Activated CD8-positive, alpha-beta memory T cell treated with anti-CD3 and anti-CD28 coated beads, Interleukin-2, amount 50 U/mL, for 1 hour (primary cell): ENCODE data around the gene GOLGA6C.
"Not testable (repeated sequence)": the region's sequence is repeated elsewhere in the genome, so short reads cannot be mapped to it uniquely, and the experiment has no call there.

Source experiments
- DNase-seq: peaks from one replicate; pipeline ENCODE4 v3.0.0-alpha.2; 2020; ENCODE audit errors: extremely low read depth

GOLGA6C gene, protein sequence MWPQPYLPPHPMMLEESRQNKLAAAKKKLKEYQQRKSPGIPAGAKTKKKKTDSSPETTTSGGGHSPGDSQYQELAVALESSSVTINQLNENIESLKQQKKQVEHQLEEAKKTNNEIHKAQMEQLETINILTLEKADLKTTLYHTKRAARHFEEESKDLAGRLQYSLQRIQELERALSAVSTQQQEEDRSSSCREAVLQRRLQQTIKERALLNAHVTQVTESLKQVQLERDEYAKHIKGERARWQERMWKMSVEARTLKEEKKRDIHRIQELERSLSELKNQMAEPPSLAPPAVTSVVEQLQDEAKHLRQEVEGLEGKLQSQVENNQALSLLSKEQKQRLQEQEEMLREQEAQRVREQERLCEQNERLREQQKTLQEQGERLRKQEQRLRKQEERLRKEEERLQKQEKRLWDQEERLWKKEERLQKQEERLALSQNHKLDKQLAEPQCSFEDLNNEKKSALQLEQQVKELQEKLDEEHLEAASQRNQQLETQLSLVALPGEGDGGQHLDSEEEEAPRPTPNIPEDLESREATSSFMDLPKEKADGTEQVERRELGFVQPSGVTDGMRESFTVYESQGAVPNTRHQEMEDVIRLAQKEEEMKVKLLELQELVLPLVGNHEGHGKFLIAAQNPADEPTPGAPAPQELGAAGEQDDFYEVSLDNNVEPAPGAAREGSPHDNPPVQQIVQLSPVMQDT

DNA sequence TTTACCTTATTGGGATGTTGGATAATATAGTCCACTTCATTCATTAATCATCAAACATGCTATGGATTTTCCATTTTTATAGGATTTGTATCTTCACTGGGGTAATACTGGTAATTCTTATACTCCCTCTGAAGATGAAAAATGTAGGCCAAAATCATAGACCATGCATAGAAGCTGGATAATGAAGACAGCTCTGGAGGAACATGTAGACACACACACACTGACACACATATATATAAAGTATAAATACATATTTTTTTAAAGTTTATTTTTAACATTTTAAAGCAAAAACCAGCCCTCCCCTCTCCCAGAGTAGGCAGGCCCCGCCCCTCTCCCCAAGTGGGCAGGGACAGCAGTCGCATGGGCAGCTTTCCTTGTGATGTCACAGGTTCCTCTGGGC is at the start of gene GOLGA6C:
GOLGA6C (plus strand) TSS at position 301 of the 400 bp plus-strand sequence. CDS start 265 bp downstream, outside the sequence.
- not testable (repeated sequence) for DNase-seq

DNA sequence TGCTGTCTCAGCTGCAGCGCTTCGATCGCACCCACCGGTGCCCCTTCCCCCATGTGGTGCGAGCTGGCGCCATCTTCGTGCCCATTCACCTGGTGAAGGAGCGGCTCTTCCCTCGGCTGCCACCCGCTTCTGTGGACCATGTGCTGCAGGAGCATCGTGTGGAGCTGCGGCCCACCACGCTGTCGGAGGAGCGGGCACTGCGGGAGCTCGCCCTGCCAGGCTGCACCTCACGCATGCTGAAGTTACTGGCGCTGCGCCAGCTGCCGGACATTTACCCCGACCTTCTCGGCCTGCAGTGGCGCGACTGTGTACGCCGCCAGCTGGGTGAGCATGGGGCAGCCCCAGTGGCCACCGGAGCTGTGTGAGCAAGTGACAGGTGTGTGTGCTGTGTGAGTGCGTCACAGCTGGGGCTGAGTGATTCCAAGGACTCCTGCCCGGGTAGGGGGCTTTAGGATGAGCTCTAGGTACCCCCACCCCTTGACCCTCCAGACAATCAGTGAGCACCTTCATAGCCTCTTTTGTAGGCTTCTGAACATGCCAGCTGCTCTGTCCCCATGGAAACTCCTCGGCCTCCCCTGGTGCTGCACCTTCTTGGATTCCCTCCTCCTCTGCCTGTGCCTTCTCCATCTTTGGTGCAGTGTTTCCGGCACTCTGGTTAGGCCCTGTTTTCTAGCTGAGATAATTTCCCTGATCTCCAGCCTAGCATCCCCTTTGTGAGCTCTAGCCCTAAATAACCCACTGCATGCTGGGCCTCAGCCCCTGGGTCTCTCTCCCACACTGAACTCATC is 49.4 kb upstream of the GOLGA6C start:
- DNase-seq = no peak

DNA sequence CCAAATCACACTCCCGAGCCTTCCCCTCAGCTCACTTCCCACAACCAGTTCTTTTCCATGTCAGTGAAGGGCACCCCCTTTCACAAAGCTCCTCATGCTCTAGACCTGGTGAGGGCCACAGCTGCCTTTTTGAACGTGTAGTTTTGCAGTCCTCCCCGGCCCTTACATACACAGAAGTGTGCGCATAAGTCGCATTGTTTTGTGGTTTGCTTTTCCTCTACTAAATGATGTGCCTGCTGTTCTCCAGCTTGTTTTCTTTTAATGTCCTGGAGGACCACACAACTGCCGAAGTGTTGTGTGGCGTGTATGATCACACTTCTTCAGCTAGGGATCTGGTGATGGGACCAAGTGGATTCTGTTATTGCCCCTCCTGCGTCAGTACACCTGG is 48.9 kb upstream of the GOLGA6C start:
- DNase-seq = no peak

DNA sequence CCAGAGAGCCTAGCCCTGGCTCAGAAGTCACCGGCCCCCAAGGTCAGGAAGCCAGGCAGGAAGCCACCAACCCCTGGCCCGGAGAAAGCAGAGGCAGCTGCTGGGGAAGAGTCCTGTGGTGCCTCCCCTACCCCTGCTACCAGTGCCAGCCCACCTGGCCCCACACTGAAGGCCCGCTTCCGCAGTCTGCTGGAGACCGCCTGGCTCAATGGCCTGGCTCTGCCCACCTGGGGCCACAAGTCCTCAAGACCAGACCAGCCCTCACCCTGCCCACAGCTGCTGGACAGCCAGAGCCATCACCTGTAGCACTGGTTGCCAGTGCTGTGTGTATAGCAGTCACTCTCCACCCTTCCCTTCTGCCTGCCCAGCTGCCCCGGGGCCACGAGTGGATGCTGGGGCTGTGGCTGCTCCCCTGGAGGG is 47.3 kb upstream of the GOLGA6C start:
- DNase-seq = no peak

DNA sequence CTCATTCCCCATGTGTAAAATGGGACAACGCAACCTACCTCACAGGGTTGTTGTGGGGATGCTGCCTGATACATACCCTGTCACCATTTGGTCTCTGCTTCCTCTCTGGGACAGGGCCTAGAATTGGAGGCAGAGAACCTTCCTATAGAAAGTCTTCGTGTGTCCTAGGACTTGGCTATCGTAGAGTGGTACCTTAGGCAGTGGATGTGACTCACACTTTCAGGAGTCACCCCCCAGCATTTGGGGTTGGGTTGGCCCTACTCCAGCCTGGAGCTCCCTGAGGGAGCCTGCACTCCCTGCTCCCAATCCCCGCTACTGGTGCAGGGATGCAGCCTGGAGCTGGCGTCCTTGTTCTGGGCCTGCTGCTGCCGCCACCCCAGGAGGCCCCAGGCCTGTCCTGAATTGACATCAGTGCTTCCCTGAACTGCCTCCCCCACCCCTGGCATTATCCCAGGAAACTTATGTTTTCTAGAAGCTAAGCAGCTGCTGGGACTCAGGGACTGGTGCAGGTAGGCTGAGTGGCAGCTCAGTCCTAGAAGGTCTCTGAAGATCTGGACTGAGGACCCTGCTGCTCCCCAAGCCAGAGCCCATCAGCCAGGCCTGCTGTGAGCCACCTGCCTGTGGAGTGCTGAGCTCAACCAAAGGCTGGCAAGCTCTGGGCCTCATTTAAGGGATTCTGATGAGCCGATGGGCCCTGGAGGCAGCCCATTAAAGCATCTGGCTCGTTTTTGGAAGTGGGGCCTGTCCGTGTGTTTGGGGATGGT is 46.5 kb upstream of the GOLGA6C start:
- no peak for DNase-seq

DNA sequence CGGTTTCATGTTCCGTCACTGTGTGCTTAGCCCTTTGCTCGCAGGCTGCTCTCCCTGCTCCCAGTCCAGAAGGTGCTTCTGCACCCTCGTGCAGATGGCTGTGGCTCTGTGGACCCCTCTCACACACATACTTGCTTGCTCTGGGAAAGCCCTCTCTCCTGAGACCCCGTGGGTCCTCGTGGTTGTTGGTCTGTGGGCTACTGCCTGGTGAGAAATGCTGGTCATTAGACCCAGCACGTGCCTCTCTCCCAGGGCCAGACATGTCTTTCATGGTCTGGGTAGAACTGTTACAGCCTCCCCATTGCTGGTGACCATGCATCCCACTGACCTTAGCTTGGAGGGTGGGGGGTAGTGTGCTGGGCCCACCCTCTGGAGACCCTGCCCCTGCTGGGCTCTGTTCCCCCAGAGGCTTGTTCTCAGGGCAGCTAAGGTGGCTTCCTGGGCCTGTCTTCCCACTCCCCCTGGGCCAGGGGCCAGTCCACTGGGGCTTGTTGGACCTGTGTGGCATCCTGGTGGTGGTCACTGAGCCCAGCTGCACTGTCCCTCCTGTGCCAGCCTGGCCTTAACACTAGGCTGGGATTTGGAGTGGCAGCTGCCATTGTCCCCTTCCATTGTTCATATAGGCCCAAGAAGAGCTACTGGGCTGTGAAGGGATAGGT is 45.8 kb upstream of the GOLGA6C start:
- DNase-seq = no peak

DNA sequence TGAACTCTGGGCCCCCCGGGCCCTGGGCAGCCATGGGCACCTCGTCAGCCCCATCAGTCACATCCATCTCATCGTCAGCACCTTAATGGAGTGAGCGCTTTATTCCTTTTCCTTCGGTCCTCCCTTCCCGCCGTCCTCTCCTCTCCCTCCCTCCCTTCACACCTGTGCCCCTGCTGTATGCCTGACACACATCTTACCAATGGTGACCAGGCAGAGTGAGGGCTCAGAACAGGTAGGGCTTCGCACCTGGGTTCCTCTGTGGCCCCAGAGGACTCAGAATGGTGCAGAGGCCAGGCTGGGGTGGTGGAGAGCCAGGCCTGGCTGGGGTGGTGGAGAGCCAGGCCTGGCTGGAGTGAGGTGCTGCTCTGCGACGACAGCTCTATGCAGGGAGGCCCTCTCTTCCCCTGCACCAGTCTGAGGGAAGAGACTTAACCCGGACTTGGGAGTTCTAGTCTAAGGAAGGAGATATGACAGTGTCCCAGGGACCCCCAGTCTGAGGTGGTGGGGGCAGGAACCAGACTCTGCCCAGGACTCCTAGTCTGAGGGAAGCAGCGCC is 44.8 kb upstream of the GOLGA6C start:
- DNase-seq = no peak

DNA sequence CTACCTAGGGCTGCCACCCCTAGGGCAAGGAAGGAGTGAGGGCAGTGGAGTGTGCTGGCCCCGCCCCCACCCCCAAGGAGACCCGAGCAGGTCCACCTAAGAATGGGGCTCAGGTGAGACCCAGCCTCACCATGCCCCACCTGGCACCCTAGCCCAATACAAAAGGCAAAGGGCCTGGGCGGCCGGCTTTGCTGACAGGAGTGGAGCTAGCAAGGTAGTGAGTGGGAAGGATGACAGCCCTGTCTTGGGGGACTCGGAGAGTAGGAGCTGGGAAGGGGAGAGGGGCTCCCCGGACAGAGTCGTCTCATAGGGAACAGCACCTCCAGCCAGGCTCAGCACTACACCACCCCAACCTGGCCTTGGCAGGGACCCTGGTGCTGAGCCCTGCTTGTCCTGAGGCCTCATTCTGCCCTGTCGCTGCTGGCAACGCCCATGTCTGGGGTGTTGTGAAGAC is 44.3 kb upstream of the GOLGA6C start:
- DNase-seq = no peak

DNA sequence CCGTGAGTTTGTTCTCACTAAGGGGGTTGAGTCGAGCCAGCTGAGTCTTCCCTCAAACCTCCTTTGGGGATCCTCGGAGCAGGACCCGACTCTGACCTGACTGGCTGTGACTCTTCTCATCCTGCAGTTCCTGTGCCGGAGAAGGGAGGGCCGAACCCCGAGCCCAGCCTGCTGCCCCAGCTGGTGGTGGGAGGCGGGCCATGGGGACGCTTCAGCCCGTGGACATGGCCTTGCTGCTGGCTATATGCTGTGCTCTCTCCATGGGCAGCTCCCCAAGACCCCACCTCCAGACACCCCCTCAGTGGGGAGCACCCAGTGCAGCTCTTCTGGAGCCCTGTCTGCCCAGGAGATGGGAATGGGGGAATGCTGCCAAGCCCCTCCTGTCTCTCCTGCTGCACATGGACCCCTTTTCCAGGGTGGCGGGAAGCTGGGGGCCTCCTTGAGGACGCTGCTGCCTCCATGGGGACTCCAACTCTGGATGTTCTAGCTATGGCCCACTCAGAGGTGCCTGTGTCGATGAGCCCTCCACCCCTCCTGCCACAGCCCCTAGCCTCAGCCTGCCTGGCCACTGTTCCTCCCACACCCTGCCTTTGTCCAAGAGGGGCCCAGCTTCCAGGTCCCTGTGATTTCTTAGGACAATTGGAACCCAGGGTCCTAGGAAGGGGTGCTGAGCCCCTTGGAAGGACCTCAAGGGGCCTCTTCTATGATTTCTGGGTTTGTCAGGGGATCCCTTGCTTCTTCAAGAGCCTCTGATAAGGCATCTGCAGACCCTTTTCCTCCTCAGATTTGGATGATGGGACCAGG is 43.6 kb upstream of the GOLGA6C start:
- no peak for DNase-seq

DNA sequence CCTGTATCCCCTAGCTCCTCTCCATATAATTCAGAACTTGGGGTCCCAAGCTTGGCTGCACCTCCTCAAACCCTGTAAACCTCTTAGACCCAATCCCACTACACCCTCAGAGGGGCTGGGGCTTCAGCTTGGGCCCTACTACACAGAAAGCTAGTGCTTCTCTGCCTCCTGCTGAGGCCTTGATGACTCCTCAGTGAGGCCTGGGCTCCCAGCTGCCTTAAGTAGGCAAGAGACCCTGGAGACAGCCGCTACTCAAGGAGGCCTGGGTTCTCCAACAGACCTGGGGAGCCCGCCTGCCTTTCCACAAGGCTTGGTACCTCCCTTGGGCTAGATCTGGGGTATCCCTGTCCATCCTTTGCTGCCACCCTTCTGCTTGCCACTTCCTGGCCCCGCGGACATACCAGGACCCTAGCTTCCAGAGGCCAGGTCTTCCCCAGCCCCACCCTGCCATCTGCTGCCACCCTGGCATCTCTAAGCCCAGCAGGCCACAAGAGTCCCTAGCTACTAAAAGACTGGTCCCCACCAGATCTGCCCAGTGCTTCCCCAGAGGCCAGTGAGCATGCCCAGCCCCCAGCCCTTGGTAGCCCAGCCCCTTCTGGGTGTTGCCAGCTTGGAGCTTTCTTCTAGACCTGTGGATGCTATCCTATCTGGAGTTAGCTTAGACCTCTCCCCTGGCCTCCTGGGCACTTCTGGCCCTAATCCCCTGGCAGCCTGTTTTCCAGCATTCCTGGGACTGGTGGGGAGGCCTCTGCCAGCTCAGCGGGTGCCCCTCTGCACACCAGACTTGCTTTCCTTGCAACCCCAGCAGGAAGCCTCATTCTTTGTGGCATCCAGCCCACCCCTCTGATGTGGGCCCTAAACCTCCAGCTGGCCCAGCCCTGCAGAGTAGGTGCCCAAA is 42.8 kb upstream of the GOLGA6C start:
- no peak for DNase-seq

DNA sequence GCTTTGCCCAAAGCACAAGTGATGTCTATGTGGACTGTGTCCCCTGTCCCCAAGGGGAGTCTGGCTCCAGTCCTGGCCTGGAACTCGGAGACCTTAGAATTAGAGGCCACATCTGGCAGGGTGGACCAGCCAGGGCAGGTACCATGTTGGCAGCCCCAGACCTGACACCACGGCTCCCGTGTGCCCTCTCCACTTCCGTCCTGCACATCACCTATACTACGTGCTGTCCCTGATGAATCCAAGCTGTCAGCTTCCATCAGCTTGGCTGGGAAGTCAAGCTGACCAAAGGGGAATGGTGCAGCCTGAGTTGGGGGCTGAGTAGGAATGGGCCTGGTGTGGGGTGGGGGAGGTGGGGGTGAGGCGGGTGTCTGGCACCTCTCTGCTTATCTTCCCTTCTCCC is 41.1 kb upstream of the GOLGA6C start:
- DNase-seq = no peak

DNA sequence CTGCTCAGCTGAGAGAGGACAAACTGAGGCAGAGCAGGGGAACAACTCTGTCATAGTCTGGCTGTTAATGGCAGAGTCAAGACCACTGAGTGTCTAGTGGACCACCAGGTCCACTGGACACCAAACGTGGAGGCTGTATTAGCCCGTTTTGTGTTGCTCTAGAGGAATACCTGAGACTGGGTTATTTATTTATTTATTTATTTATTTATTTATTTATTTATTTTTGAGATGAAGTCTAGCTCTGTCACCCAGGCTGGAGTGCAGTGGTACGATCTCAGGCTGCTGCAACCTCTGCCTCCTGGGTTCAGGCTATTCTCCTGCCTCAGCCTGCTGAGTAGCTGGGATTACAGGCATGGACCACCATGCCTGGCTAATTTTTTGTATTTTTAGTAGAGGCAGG is 40.6 kb upstream of the GOLGA6C start:
- DNase-seq = not testable (repeated sequence)

DNA sequence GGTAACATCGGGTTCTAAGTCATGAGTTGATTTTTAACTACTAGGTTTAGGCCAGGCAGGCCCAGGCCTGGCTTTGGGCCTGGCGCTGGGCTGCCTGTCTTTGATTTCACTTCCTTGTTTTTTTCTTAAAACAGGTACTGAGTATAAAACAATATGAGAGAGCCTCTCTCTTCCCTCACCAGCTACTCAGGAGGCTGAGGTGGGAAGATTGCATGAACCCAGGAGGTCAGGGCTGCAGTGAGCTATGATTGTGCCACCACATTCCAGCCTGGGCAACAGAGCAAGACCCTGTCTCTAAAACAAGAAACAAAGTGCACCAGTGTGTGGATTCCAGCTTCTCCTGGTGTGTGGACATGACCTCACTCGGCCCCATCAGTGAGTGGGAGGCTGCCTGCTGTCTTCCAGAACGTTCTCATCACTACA is 38.6 kb upstream of the GOLGA6C start:
- DNase-seq = not testable (repeated sequence)

DNA sequence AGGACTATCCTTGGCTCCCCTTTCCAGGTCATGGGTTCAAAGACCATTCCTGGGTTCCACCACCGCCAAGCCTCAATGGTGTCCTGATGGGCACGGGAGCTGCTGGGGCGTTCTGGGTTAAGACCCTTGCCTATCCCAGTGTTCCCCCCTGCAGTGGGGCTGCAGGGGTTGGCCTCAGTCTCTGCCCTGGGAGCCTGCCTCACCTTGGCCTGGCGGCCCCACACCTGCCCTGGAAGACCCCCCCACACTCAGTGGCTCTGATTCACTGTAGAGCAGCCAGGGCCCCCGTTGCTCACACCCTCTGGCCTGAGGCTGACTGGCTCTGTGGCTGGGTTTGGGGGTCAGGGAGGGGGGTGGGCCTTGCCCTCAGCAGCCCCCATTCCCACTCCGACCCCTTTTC is 34.4 kb upstream of the GOLGA6C start:
- no peak for DNase-seq

DNA sequence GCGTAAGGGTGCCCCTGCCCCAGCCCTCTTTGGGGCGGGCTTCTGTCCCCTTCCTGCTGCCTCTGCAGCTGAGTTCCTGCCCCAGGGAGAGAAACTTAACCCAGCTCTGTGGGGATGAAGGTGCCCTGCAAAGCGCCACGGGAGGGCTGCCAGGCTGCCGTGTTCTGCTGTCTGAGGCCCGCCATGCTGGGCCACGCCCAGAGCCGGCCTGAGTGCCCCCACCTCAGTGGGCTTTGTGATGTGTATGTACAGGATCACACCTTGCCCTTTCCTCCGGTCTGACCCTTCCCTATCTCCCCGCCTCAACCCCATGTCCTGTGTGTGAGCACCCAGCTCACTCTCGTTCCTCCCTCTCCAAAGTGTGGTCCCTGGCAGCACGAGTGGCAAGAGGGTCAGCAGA is 33.9 kb upstream of the GOLGA6C start:
- no peak for DNase-seq

DNA sequence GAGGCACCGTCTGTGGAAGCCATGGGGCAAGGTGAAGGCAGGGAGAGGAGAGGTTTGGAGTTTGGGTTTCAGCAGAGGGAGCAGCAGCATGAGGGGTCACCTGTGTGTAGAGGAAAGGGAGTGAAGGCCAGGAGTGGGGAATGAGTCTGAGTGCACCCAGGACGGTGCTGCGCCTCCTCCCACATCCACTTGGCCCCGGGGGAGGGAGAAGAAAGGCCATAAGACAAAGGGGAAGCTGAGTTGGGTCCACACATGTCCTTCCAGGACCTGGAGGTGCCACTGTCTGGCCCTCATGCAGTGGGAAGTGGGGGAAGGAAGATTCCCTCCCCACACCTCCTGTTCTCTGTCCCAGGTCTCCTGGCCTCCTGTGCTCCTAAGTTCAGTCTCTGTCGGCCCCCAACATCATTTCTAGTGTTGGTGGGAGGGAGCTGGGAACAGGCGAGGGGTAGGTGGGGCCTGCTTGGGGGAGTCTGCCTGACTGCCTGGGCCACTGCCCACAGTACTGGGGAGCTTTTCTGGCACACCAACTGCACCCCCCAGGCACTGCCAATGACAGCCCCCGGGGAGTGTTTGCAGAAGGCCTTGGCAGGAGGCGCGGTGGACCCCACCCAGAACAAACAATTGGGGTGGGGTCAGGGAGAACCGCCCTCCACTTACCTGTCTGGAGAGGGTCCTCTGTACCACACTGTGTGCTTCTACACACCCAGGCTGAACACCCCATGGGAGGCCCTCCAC is 32.9 kb upstream of the GOLGA6C start:
- not testable (repeated sequence) for DNase-seq

DNA sequence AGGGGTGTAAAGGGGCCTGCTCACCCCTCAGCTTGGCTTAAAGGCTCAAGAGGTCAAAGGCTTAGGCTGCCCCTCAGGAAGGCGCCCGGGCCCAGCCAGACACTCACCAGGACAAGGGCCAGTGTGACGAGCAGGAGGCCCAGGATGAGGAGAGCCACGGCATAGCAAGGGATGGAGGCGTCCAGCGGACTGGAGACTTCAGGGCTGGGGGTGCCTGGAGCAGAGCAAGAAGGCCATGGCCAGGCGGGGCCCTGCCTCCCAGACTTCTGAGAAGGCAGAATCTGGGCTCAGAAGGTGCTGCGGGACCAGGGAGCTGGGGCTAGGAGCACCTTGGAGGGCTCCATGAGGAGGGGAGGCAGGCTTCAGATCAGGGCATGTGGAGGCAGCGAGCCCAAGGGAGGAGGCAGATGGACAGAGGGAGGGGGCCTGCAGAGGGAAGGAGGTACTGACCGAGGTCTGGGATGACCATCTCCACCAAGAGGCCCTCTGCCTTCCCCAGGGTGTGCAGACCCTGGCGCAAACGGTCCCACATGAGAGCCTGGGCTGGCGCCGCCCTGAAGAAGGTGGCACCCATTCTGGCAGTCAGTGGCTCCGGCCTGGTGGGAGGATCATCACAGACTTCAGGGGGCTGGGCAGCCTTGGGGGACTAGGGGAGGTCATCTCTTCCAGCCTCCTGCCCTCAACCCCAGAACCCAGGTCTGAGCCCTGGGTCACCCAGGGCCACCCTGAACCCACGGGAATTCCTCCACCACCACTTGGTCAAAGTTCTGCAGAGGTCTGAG is 32.0 kb upstream of the GOLGA6C start:
- no peak for DNase-seq
